DOHH2 (cell line): Measurements from ENCODE around the gene TMPRSS9.

Source experiments
- EZH2phosphoT487 ChIP-seq: fragments of 200-600 bp; sonication (generic); IDR thresholded peaks from 2 replicates; pipeline ENCODE4 v1.6.1; 2017; ENCODE audit warnings: borderline replicate concordance, mild to moderate bottlenecking, antibody characterized with exemption, low read length, moderate library complexity, mixed read lengths
- TF ChIP-seq, protein P1 (sequence below): fragments of 200-600 bp; sonication (generic); IDR thresholded peaks from one replicate; pipeline ENCODE4 v1.5.1; 2014; ENCODE audit warnings: antibody characterized with exemption, mild to moderate bottlenecking, low read depth, low read length; ENCODE audit not compliant: poor library complexity, severe bottlenecking

DNA sequence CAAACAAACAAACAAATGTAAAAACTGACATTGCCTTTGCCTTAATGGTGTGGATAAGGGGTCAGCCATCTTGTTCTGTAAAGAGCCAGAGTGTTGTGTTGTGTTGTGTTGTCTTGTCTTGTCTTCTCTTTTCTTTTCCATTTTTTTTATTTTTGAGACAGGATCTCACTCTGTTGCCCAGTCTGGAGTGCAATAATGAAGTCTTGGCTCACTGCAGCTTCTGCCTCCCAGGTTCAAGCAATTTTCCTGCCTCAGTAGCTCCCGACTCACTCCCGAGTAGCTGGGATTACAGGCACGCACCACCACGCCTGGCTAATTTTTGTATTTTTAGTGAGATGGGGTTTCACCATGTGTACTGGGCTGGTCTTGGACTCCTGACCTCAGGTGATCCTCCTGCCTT is 39.5 kb downstream of the TMPRSS9 start:
- TF ChIP-seq, protein P1, sequence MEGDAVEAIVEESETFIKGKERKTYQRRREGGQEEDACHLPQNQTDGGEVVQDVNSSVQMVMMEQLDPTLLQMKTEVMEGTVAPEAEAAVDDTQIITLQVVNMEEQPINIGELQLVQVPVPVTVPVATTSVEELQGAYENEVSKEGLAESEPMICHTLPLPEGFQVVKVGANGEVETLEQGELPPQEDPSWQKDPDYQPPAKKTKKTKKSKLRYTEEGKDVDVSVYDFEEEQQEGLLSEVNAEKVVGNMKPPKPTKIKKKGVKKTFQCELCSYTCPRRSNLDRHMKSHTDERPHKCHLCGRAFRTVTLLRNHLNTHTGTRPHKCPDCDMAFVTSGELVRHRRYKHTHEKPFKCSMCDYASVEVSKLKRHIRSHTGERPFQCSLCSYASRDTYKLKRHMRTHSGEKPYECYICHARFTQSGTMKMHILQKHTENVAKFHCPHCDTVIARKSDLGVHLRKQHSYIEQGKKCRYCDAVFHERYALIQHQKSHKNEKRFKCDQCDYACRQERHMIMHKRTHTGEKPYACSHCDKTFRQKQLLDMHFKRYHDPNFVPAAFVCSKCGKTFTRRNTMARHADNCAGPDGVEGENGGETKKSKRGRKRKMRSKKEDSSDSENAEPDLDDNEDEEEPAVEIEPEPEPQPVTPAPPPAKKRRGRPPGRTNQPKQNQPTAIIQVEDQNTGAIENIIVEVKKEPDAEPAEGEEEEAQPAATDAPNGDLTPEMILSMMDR: no peak
- no peak for TF ChIP-seq EZH2phosphoT487
